Measurements from ENCODE around the gene KIF6.

DNA sequence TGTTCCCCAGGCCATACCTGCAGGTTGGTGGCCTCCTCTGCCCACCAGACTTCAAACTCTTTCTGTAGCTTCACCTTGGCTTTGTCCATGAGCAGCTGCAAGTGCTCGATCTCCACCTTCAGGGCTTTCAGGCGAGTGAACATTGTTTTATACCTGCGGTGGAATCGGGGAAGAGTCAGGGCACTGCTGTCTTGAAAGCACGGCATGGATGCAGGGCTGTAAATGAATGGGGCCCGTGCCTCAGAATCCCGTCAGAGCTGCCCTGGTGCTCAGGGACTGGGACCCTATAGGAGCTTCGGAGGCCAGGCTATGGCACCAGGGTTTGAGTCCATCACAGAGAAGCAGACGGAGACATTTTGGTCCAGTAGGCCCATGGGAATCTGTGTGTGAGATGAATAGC, 364.8 kb downstream of the KIF6 start:
- TF ChIP-seq, protein P1, sequence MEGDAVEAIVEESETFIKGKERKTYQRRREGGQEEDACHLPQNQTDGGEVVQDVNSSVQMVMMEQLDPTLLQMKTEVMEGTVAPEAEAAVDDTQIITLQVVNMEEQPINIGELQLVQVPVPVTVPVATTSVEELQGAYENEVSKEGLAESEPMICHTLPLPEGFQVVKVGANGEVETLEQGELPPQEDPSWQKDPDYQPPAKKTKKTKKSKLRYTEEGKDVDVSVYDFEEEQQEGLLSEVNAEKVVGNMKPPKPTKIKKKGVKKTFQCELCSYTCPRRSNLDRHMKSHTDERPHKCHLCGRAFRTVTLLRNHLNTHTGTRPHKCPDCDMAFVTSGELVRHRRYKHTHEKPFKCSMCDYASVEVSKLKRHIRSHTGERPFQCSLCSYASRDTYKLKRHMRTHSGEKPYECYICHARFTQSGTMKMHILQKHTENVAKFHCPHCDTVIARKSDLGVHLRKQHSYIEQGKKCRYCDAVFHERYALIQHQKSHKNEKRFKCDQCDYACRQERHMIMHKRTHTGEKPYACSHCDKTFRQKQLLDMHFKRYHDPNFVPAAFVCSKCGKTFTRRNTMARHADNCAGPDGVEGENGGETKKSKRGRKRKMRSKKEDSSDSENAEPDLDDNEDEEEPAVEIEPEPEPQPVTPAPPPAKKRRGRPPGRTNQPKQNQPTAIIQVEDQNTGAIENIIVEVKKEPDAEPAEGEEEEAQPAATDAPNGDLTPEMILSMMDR (IDR thresholded peaks at IDR 0.05), result no peak
- no peak for TF ChIP-seq EZH2 (IDR thresholded peaks at IDR 0.05; ENCODE audit: borderline replicate concordance, insufficient read depth, low read depth, low read length, poor library complexity, severe bottlenecking)

All from B cell (primary cell).